Endothelial cell of umbilical vein (primary cell): ENCODE results near the gene FRMD4A. TPM values are rescaled to one million over a fixed set of nuclear protein-coding genes. Genes with fewer than 3 reads are reported as not detected.

Experiments used
- BruUV-seq: library from RNA; stranded (reverse); fragments of 400-500 nt; replicated peaks from 2 replicates; lab custom pipeline; 2021; lab: Mats Ljungman, UMichigan
- CTCF ChIA-PET: fragments of 300-600, 350-600 bp; sonication (Branson Sonifier 250); formaldehyde crosslinking; loops from one replicate; lab custom pipeline; 2021; ENCODE audit warnings: antibody characterized with exemption, inconsistent platforms; lab: Charles Lee
- POLR2A ChIA-PET: fragments of 300-600, 350-600 bp; sonication (Branson Sonifier 250); formaldehyde crosslinking; loops from one replicate; lab custom pipeline; 2021; ENCODE audit warnings: antibody characterized with exemption, inconsistent platforms; lab: Charles Lee
- DNase-seq: peaks from one replicate; pipeline ENCODE4 v3.0.0-alpha.2; 2011; ENCODE audit warnings: low read depth, low spot score
- FAIRE-seq: peaks from 2 replicates; lab custom pipeline; 2011; peaks lifted over from hg19 to GRCh38; lab: Jason Lieb, UNC
- H2AFZ ChIP-seq: 2 replicates; pipeline ENCODE4 v1.6.0; 2012; ENCODE audit warnings: low read depth, low read length, control low read depth, inconsistent platforms
- H3K27ac ChIP-seq: 2 replicates; pipeline ENCODE4 v1.5.1; 2011; ENCODE audit warnings: low read depth, mild to moderate bottlenecking, control low read depth, low read length, moderate library complexity; ENCODE audit not compliant: insufficient read depth
- H3K27me3 ChIP-seq, 2 experiments: 2 replicates each; pipeline versions ENCODE4 v1.6.0 to v1.6.1; 2011; ENCODE audit warnings: low read length in 2 of 2, mixed read lengths in 1 of 2; ENCODE audit not compliant: control insufficient read depth in 2 of 2, insufficient read depth in 2 of 2
- H3K36me3 ChIP-seq, 2 experiments: 2 replicates in 1 of 2; 3 replicates in 1 of 2; pipeline ENCODE4 v1.5.1; 2011; ENCODE audit warnings: low read length in 2 of 2, mild to moderate bottlenecking in 1 of 2, moderate library complexity in 1 of 2; ENCODE audit not compliant: control insufficient read depth in 2 of 2, insufficient read depth in 2 of 2; ENCODE audit errors: extremely low read depth in 1 of 2
- H3K4me1 ChIP-seq: 3 replicates; pipeline ENCODE4 v1.5.1; 2011; ENCODE audit warnings: mild to moderate bottlenecking, low read length; ENCODE audit not compliant: control insufficient read depth, insufficient read depth; ENCODE audit errors: extremely low read depth
- H3K4me2 ChIP-seq: 2 replicates; pipeline ENCODE4 v1.6.1; 2011; ENCODE audit warnings: low read length, control low read depth, mixed read lengths; ENCODE audit not compliant: insufficient read depth
- H3K4me3 ChIP-seq, 3 experiments: fragments of 200-600 bp in 1 of 3; sonication (generic), shearing (Covaris generic) in 1 of 3; replicated peaks in 1 of 3; 2 replicates each; pipeline ENCODE4 v1.5.1; 2011 to 2016; ENCODE audit warnings: control low read depth in 3 of 3, low read length in 3 of 3, mild to moderate bottlenecking in 2 of 3, inconsistent platforms in 1 of 3, low read depth in 1 of 3, moderate library complexity in 1 of 3; ENCODE audit not compliant: insufficient read depth in 1 of 3
- H3K79me2 ChIP-seq: 2 replicates; pipeline ENCODE4 v1.6.0; 2012; ENCODE audit warnings: low read length, inconsistent platforms; ENCODE audit not compliant: control insufficient read depth, insufficient read depth
- H3K9ac ChIP-seq: replicated peaks from 2 replicates; pipeline ENCODE3; 2011; ENCODE audit warnings: low read length, control low read depth; ENCODE audit not compliant: insufficient read depth; ENCODE audit errors: extremely low read depth
- H3K9me1 ChIP-seq: replicated peaks from 3 replicates; pipeline ENCODE4 v1.6.0; 2011; ENCODE audit warnings: mild to moderate bottlenecking, low read length; ENCODE audit not compliant: control insufficient read depth, insufficient read depth; ENCODE audit errors: extremely low read depth
- H3K9me3 ChIP-seq: replicated peaks from 2 replicates; pipeline ENCODE4 v1.5.1; 2012; ENCODE audit warnings: low read length, inconsistent platforms; ENCODE audit not compliant: control insufficient read depth, insufficient read depth
- H4K20me1 ChIP-seq: replicated peaks from 2 replicates; pipeline ENCODE3; 2011; ENCODE audit warnings: mild to moderate bottlenecking, low read length; ENCODE audit not compliant: control insufficient read depth, insufficient read depth; ENCODE audit errors: extremely low read depth
- EZH2 ChIP-seq: IDR thresholded peaks from 2 replicates; pipeline ENCODE4 v1.6.1; 2012; ENCODE audit warnings: borderline replicate concordance, low read depth, mild to moderate bottlenecking, moderate library complexity, low read length, inconsistent platforms; ENCODE audit not compliant: severe bottlenecking
- FOS ChIP-seq: IDR thresholded peaks from 2 replicates; pipeline ENCODE4 v1.6.1; 2011; ENCODE audit warnings: mild to moderate bottlenecking, low read length, moderate library complexity, borderline replicate concordance; ENCODE audit not compliant: insufficient read depth
- GATA2 ChIP-seq: IDR thresholded peaks from 2 replicates; pipeline ENCODE4 v1.7.0; 2011; ENCODE audit warnings: low read depth, mild to moderate bottlenecking, moderate library complexity, mixed read lengths, low read length; ENCODE audit not compliant: insufficient read length, insufficient read depth
- JUN ChIP-seq: IDR thresholded peaks from 2 replicates; pipeline ENCODE4 v1.6.1; 2011; ENCODE audit warnings: borderline replicate concordance, low read depth; ENCODE audit not compliant: insufficient read length, insufficient read depth
- MAX ChIP-seq: IDR thresholded peaks from 2 replicates; pipeline ENCODE4 v1.6.1; 2011; ENCODE audit not compliant: insufficient read depth, insufficient read length
- MYC ChIP-seq: IDR thresholded peaks from one replicate; pipeline ENCODE4 v1.6.1; 2011; ENCODE audit warnings: mild to moderate bottlenecking, low read depth, low read length
- POLR2A ChIP-seq: IDR thresholded peaks from 2 replicates; pipeline ENCODE4 v1.6.1; 2012; ENCODE audit warnings: low read depth, mild to moderate bottlenecking, control low read depth, low read length
- POLR2AphosphoS5 ChIP-seq: IDR thresholded peaks from 2 replicates; pipeline ENCODE4 v1.6.1; 2012; ENCODE audit warnings: low read depth, mild to moderate bottlenecking, control low read depth, low read length, moderate library complexity; ENCODE audit not compliant: insufficient read depth
- dilution Hi-C: fragments of 300-500 bp; cut with MboI; formaldehyde crosslinking; loops from one replicate; pipeline ENCODE4 v1.15.0; 2019; ENCODE audit warnings: low sequenced_read_pairs; ENCODE audit not compliant: extremely low pct_ligation_motif_present
- intact Hi-C: fragments of 100-400 bp; cut with micrococcal nuclease; formaldehyde crosslinking; loops from one replicate; pipeline ENCODE4 v1.10.0; 2022
- polyA plus RNA-seq, 4 experiments: library from polyadenylated mRNA; depleted of rRNA in 3 of 4; stranded (reverse) in 3 of 4; unstranded in 1 of 4; fragments of >200 nt; gene quantifications; 2 replicates each; pipeline versions ENCODE4 v1.2.1 to v1.2.3, GENCODE V29; 2011 to 2012; ENCODE audit warnings: missing spikeins in 1 of 4
- total RNA-seq: library from RNA; stranded (reverse); gene quantifications from 2 replicates; pipeline ENCODE4 v1.2.3, GENCODE V29; 2021
- TF ChIP-seq, protein P1 (sequence below), 2 donors: IDR thresholded peaks; 1 replicate in 1 of 2; 2 replicates in 1 of 2; pipeline ENCODE4 v1.5.1; 2011; ENCODE audit warnings: low read length in 2 of 2, mild to moderate bottlenecking in 2 of 2, moderate library complexity in 2 of 2, control low read depth in 1 of 2, inconsistent platforms in 1 of 2, low read depth in 1 of 2; ENCODE audit not compliant: insufficient read depth in 1 of 2; ENCODE audit errors: extremely low read depth in 1 of 2

The FRMD4A gene
- total and polyA plus RNA-seq, 2 donors (not counting 3 experiments of a cell fraction or from before 2014, with no cell fraction given) = 123 to 148 TPM

GRCh38 chr10:14052931-14053330 is 277.8 kb downstream of the FRMD4A start:
- Histone ChIP-seq H3K4me3 (no peak overlapping the region), H4K20me1 (no peaks in the 10 kb centered on the region), H3K79me2 (no peaks in the 10 kb centered on the region), H3K9me3 (no peaks in the 10 kb centered on the region), H3K9me1 (no peaks in the 10 kb centered on the region), H3K4me2 (no peak overlapping the region), H3K27me3 (peaks cover 2 to 5% of the 10 kb centered on the region in 2 experiments), H3K36me3 (no peaks in the 10 kb centered on the region), H3K4me1 (no peaks in the 10 kb centered on the region), H3K9ac (no peak overlapping the region), H3K27ac (no peak overlapping the region), H2AFZ (no peak overlapping the region)
- dilution Hi-C loops = no loop called here
- TF ChIP-seq JUN = no peak
- TF ChIP-seq EZH2 = no peak
- DNase-seq (no peak), FAIRE-seq (no peak)
- CTCF ChIA-PET = interaction anchor here (3.0 kb wide), 1 partner anchor 11 kb away, joined by 8 read pairs; no protein-coding TSS in a partner anchor
- intact Hi-C loops = no loop called here
- BruUV-seq = no TSS peak
- POLR2A ChIA-PET = no interaction called here

GRCh38 chr10:14050598-14050997 is 280.1 kb downstream of the FRMD4A start:
- no TSS peak for BruUV-seq
- Histone ChIP-seq H4K20me1 (no peaks in the 10 kb centered on the region), H3K27me3 (peaks cover 2 to 5% of the 10 kb centered on the region in 2 experiments), H3K4me1 (no peaks in the 10 kb centered on the region), H3K79me2 (no peaks in the 10 kb centered on the region), H3K9me1 (no peaks in the 10 kb centered on the region), H3K4me3 (no peak overlapping the region), H3K27ac (no peak overlapping the region), H3K36me3 (no peaks in the 10 kb centered on the region), H2AFZ (no peak overlapping the region), H3K9me3 (no peaks in the 10 kb centered on the region), H3K4me2 (no peak overlapping the region), H3K9ac (no peak overlapping the region)
- CTCF ChIA-PET = interaction anchor here (1.2 to 3.0 kb wide), 2 partner anchors 13 to 43 kb away, joined by 3 to 8 read pairs; no protein-coding TSS in a partner anchor
- FAIRE-seq (no peak), DNase-seq (no peak)
- intact Hi-C loops (no loop called here), dilution Hi-C loops (no loop called here)
- TF ChIP-seq POLR2A (no peak), FOS (no peak), MAX (no peak), JUN (no peak), MYC (no peak), GATA2 (no peak), POLR2AphosphoS5 (no peak), EZH2 (no peak)
- TF ChIP-seq, protein P1, sequence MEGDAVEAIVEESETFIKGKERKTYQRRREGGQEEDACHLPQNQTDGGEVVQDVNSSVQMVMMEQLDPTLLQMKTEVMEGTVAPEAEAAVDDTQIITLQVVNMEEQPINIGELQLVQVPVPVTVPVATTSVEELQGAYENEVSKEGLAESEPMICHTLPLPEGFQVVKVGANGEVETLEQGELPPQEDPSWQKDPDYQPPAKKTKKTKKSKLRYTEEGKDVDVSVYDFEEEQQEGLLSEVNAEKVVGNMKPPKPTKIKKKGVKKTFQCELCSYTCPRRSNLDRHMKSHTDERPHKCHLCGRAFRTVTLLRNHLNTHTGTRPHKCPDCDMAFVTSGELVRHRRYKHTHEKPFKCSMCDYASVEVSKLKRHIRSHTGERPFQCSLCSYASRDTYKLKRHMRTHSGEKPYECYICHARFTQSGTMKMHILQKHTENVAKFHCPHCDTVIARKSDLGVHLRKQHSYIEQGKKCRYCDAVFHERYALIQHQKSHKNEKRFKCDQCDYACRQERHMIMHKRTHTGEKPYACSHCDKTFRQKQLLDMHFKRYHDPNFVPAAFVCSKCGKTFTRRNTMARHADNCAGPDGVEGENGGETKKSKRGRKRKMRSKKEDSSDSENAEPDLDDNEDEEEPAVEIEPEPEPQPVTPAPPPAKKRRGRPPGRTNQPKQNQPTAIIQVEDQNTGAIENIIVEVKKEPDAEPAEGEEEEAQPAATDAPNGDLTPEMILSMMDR (IDR thresholded peaks at IDR 0.05; ENCODE audit: extremely low read depth in 1 of 2, insufficient read depth in 1 of 2, low read depth in 1 of 2, low read length in 2 of 2) = no peak
- POLR2A ChIA-PET = no interaction called here
